Pancreas (tissue), 10 donors: ENCODE data around the gene SNX5. TPM values are rescaled to one million over a fixed set of nuclear protein-coding genes. Genes with fewer than 3 reads are reported as not detected.
A peak's percentile ranks its signal among the peaks of the same experiment; 100 is the strongest.

Experiments
- ATAC-seq, 4 donors: fragments of 200-7000 bp; cut with Tn5 transposase; one replicate each; pipeline versions ENCODE4 v1.8.0 to v1.9.1; 2020; ENCODE audit warnings: mild to moderate bottlenecking in 4 of 4, moderate library complexity in 4 of 4
- DNase-seq, 6 donors: peaks; one replicate each; pipeline ENCODE4 v3.0.0-alpha.2; 2020
- FAIRE-seq: peaks from 2 replicates; lab custom pipeline; 2012; peaks lifted over from hg19 to GRCh38; lab: Jason Lieb, UNC
- H3K27ac ChIP-seq, 4 donors: fragments of 200-600 bp; sonication (generic); 1 replicate in 3 of 4; 2 replicates in 1 of 4; pipeline versions ENCODE4 v1.5.0 to v1.8.0; 2020
- H3K27me3 ChIP-seq, 4 donors: fragments of 200-600 bp; one replicate each; pipeline ENCODE4 v1.8.0; 2021
- H3K36me3 ChIP-seq, 3 donors: fragments of 200-600 bp; sonication (generic) in 1 of 3; one replicate each; pipeline versions ENCODE4 v1.5.0 to v1.8.0; 2020 to 2021
- H3K4me1 ChIP-seq, 3 donors: fragments of 200-600 bp; one replicate each; pipeline ENCODE4 v1.8.0; 2021
- H3K4me3 ChIP-seq, 4 donors: fragments of 200-600 bp; sonication (generic) in 2 of 4; one replicate each; pipeline versions ENCODE4 v1.5.0 to v1.8.0; 2020 to 2021
- H3K9me3 ChIP-seq, 4 donors: fragments of 200-600 bp; one replicate each; pipeline ENCODE4 v1.8.0; 2021
- CTCF ChIP-seq, 4 donors: fragments of 200-600 bp; sonication (generic) in 3 of 4; IDR thresholded peaks; one replicate each; pipeline versions ENCODE4 v1.5.0 to v1.8.0; 2021; ENCODE audit warnings: antibody characterized with exemption in 4 of 4
- WGBS, 2 donors: extraction: QIAGEN DNeasy Blood & Tissue Kit; methylation state at CpG; one replicate each; pipeline ENCODE4 v1.1.7; 2013; 5-methylcytosine and 5-hydroxymethylcytosine counted together
- intact Hi-C, 3 donors: fragments of 100-400 bp; cut with DNase I; formaldehyde crosslinking; loops; one replicate each; pipeline versions ENCODE4 v1.11.1 to v1.14.2; 2022
- polyA plus RNA-seq, 2 donors: library from polyadenylated mRNA; stranded (reverse); fragments of 200-250 nt; gene quantifications; one replicate each; pipeline ENCODE4 v1.2.3, GENCODE V29; 2013
- total RNA-seq, 6 donors: library from RNA; stranded (reverse); fragmentation: NEBNext Ultra II Directional in 4 of 6; extraction: Animal tissue kit (Norgen Biotek cat#: 25700) in 4 of 6; gene quantifications; one replicate each; pipeline versions ENCODE4 v1.2.1 to v1.2.4, GENCODE V29; 2021 to 2023
- donor health status: healthy with polysubstance abuse.
- donor health status: DM: no; HTN: no; CAD: no; lungs with moderate emphysema.
- donor health status: DM: no; HTN: no; CAD: no.
- donor health status: control.
- donor health status: control.
- donor health status: Bipolar disorder and iron deficiency.
- donor health status: DM: yes; HTN: yes; CAD: no.
- donor health status: DM: no; HTN: no; CAD: no.
- donor health status: DM: no; HTN: no; CAD: no.
- donor health status: DM: yes; HTN: yes; CAD: no.

The SNX5 gene
- total and polyA plus RNA-seq, 8 donors = 20.5 to 38.4 (median 31.1) TPM

DNA sequence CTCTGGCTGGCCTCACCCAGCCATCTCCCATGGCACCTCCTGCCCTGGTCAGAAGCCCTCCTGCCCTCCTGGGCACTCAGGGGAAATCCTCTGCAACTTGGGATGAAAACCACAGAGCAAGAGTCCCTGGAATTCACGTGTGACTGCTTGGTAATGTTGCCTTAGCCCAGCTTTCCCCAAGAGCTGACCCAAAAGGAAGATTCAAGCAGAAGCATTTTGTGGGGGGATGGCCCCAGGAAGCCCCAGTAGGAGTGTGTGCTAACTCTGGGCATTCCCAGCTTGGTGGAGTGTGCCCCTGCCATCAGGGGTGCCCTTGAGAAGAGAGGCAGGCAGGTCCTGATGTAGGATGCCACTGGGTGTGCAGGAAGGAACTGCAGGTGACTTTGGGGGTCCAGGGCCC lies 35.5 kb downstream of the SNX5 start:
- no peak for TF ChIP-seq CTCF (IDR thresholded peaks at IDR 0.05)
- ATAC-seq = no peak
- peaks cover 16 to 20% (median 19%) of the 10 kb centered on the region in 3 donors for H3K4me1 ChIP-seq
- no peaks in the 10 kb centered on the region for H3K27me3 ChIP-seq
- FAIRE-seq = no peak
- no peaks in the 10 kb centered on the region for H3K9me3 ChIP-seq
- DNase-seq = no peak
- 91 to 100% methylated on average over 1 of the region's 1 CpG for WGBS, 2 donors
- intact Hi-C loops = no loop called here
- H3K27ac ChIP-seq = no peak overlapping the region
- H3K36me3 ChIP-seq = no peaks in the 10 kb centered on the region
- no peak overlapping the region for H3K4me3 ChIP-seq

GRCh38 chr20:17932396-17932795 lies 36.2 kb downstream of the SNX5 start:
- FAIRE-seq = no peak
- Histone ChIP-seq H3K9me3 (no peaks in the 10 kb centered on the region), H3K36me3 (no peaks in the 10 kb centered on the region), H3K4me1 (peaks cover 19 to 26% (median 21%) of the 10 kb centered on the region in 3 donors), H3K4me3 (no peak overlapping the region), H3K27ac (no peak overlapping the region), H3K27me3 (no peaks in the 10 kb centered on the region)
- TF ChIP-seq CTCF (IDR thresholded peaks at IDR 0.05) = no peak
- intact Hi-C loops = no loop called here
- no peak for DNase-seq
- 82 to 91% methylated on average over 5 of the region's 5 CpGs for WGBS, 2 donors
- ATAC-seq = no peak

DNA sequence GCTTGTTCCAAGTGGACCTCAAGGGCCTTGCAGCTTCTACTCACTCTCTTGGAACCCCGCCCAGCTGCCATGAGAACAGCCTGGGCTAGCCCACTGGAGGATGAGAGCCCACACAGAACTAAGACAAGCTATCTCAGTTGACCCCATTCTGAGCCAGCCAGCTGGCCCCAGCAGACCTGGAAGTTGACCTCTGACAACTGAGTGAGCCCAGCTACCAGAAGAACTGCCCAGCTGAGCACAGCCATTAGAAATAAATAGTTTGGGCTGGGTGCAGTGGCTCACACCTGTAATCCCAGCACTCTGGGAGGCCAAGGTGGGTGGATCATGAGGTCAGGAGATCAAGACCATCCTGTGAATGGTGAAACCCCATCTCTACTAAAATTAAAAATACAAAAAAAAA lies 37.1 kb downstream of the SNX5 start:
- DNase-seq = peak in 1 of 6 donors; percentile 36
- no peaks in the 10 kb centered on the region for H3K9me3 ChIP-seq
- no peak for TF ChIP-seq CTCF (IDR thresholded peaks at IDR 0.05)
- no peaks in the 10 kb centered on the region for H3K36me3 ChIP-seq
- intact Hi-C loops = no loop called here
- no peak for ATAC-seq
- H3K27me3 ChIP-seq = no peaks in the 10 kb centered on the region
- peaks cover 13 to 29% (median 19%) of the 10 kb centered on the region in 3 donors for H3K4me1 ChIP-seq
- no peak overlapping the region for H3K4me3 ChIP-seq
- 100% methylated on average over 1 of the region's 1 CpG for WGBS, 2 donors
- no peak overlapping the region for H3K27ac ChIP-seq
- FAIRE-seq = no peak

GRCh38 chr20:17928633-17929311 lies 39.8 kb downstream of the SNX5 start:
- no peaks in the 10 kb centered on the region for H3K36me3 ChIP-seq
- 34 to 42% methylated on average over 22 of the region's 22 CpGs for WGBS, 2 donors
- H3K27me3 ChIP-seq = no peaks in the 10 kb centered on the region
- no peaks in the 10 kb centered on the region for H3K9me3 ChIP-seq
- FAIRE-seq = no peak
- peak overlapping the region; percentile 51 to 65 (median 56) for H3K27ac ChIP-seq
- DNase-seq = peak in 5 of 6 donors; percentile 41 to 73 (median 56)
- H3K4me1 ChIP-seq = peaks cover 13 to 45% (median 18%) of the 10 kb centered on the region in 3 donors
- peak; percentile 67 to 84 (median 77) for ATAC-seq
- intact Hi-C loops = no loop called here
- H3K4me3 ChIP-seq = no peak overlapping the region
- TF ChIP-seq CTCF (IDR thresholded peaks at IDR 0.05) = no peak

GRCh38 chr20:17928211-17928611 lies 40.4 kb downstream of the SNX5 start:
- intact Hi-C loops = no loop called here
- no peak for DNase-seq
- TF ChIP-seq CTCF (IDR thresholded peaks at IDR 0.05) = no peak

More at GRCh38 chr20:17928211-17928611, 40.4 kb downstream of the SNX5 start:
- ATAC-seq = peak; percentile 22 to 33 (median 26)
- H3K36me3 ChIP-seq = no peaks in the 10 kb centered on the region
- no peaks in the 10 kb centered on the region for H3K27me3 ChIP-seq
- 71 to 72% methylated on average over 7 of the region's 7 CpGs for WGBS, 2 donors
- H3K4me3 ChIP-seq = no peak overlapping the region
- peaks cover 12 to 40% (median 13%) of the 10 kb centered on the region in 3 donors for H3K4me1 ChIP-seq
- no peaks in the 10 kb centered on the region for H3K9me3 ChIP-seq
- peak overlapping the region; percentile 51 to 65 (median 56) for H3K27ac ChIP-seq
- no peak for FAIRE-seq
